ENCODE data around the gene ZDHHC20. TPM values are rescaled to one million over a fixed set of nuclear protein-coding genes. Genes with fewer than 3 reads are reported as not detected.

Gene ZDHHC20
- total RNA-seq, 1 experiment from 2014 or later = 110 TPM

- Histone ChIP-seq H3K4me3 (replicated peaks in 1 of 2; ENCODE audit: low read depth in 1 of 2, low read length in 2 of 2) (no peak overlapping the region), H3K9ac (ENCODE audit: low read length) (no peak overlapping the region), H3K27me3 (ENCODE audit: insufficient read depth, low read length) (no peaks in the 10 kb centered on the region), H3K4me1 (ENCODE audit: control insufficient read depth in 1 of 2, insufficient read depth in 2 of 2, low read length in 2 of 2) (no peaks in the 10 kb centered on the region), H2AFZ (ENCODE audit: low read depth, low read length, poor library complexity, severe bottlenecking) (no peak overlapping the region), H3K36me3 (ENCODE audit: control insufficient read depth in 1 of 2, insufficient read depth in 2 of 2, low read length in 2 of 2) (no peaks in the 10 kb centered on the region), H4K20me1 (ENCODE audit: insufficient read depth) (no peaks in the 10 kb centered on the region), H3K4me2 (ENCODE audit: low read length) (no peak overlapping the region), H3K9me3 (ENCODE audit: control insufficient read depth in 1 of 2, insufficient read depth in 1 of 2, low read depth in 1 of 2, low read length in 2 of 2) (no peaks in the 10 kb centered on the region), H3K9me2 (ENCODE audit: insufficient read depth) (no peaks in the 10 kb centered on the region), H3K79me2 (ENCODE audit: insufficient read depth, low read length) (no peaks in the 10 kb centered on the region), H3K27ac (ENCODE audit: low read depth, low read length) (no peak overlapping the region)
- ChIA-PET POLR2A (no interaction called here), CTCF (no interaction called here), RAD21 (ENCODE audit: low non-redundant PET in 1 of 2, low total read pairs in 2 of 2, uncharacterized antibody in 2 of 2, unreplicated experiment in 2 of 2) (no interaction called here)
- DNase-seq (ENCODE audit: low read depth, low spot score) (no peak), ATAC-seq (no peak)
- TF ChIP-seq EZH2 (IDR thresholded peaks at IDR 0.05) = no peak
- TF ChIP-seq REST (IDR thresholded peaks at IDR 0.05; ENCODE audit: low read depth) = no peak
- TF ChIP-seq CTCF (IDR thresholded peaks at IDR 0.05 in 2 of 3, conservative IDR thresholded peaks at IDR 0.05 in 1 of 3; ENCODE audit: borderline replicate concordance in 1 of 3, insufficient read depth in 1 of 3, low read depth in 2 of 3, low read length in 2 of 3) = no peak
- no peak for TF ChIP-seq ATF3 (IDR thresholded peaks at IDR 0.05)
- no peak for TF ChIP-seq RAD21 (IDR thresholded peaks at IDR 0.05; ENCODE audit: low read depth)
- TF ChIP-seq ZBTB33 (IDR thresholded peaks at IDR 0.05; ENCODE audit: extremely low read depth, insufficient replicate concordance, low read length) = no peak
- no peak for TF ChIP-seq ELF1 (IDR thresholded peaks at IDR 0.05; ENCODE audit: borderline replicate concordance, low read depth)
- intact Hi-C loops (cut with micrococcal nuclease) = no loop called here
- BruUV-seq (replicated peaks) = no TSS peak
Measured at GRCh38 chr13:21465710-21466160, 6.6 kb upstream of the ZDHHC20 start.
